Measurements from ENCODE around the gene ARHGAP33. TPM values are rescaled to one million over a fixed set of nuclear protein-coding genes. Genes with fewer than 3 reads are reported as not detected.

The ARHGAP33 gene
- total RNA-seq, 1 experiment from 2014 or later = 27.0 TPM

DNA sequence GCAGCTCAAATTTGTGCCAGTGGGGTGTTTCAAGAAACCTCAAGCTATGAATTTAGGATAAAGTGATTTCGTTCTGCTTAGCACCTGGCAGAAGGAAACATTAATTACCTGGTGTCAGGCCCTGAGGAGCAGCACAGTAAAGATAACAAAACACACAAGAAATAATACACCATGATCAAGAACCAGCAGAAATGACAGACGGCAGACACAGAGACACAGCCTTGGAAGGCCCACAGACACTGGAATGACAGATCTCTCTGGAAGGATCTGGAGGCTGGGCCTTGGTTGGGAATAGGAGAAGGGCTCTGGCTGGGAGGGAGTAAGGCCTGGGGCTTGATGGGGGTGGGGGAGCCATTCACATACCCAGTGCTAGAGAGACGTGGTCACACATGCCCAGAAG is 26.5 kb downstream of the ARHGAP33 start:
- CTCF ChIA-PET = no interaction called here
- H3K27ac Mint-ChIP-seq (ENCODE audit: unreplicated experiment) = no peak overlapping the region
- H3K4me1 Mint-ChIP-seq (ENCODE audit: low read depth, unreplicated experiment) = no peaks in the 10 kb centered on the region
- DNase-seq = no peak
- intact Hi-C loops (cut with micrococcal nuclease; ENCODE audit: unreplicated experiment) = no loop called here
- TF ChIP-seq, protein P1, sequence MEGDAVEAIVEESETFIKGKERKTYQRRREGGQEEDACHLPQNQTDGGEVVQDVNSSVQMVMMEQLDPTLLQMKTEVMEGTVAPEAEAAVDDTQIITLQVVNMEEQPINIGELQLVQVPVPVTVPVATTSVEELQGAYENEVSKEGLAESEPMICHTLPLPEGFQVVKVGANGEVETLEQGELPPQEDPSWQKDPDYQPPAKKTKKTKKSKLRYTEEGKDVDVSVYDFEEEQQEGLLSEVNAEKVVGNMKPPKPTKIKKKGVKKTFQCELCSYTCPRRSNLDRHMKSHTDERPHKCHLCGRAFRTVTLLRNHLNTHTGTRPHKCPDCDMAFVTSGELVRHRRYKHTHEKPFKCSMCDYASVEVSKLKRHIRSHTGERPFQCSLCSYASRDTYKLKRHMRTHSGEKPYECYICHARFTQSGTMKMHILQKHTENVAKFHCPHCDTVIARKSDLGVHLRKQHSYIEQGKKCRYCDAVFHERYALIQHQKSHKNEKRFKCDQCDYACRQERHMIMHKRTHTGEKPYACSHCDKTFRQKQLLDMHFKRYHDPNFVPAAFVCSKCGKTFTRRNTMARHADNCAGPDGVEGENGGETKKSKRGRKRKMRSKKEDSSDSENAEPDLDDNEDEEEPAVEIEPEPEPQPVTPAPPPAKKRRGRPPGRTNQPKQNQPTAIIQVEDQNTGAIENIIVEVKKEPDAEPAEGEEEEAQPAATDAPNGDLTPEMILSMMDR (IDR thresholded peaks at IDR 0.05; ENCODE audit: unreplicated experiment) = no peak
- no peak overlapping the region for H3K4me3 Mint-ChIP-seq (ENCODE audit: low read depth, unreplicated experiment)
- BruUV-seq (replicated peaks) = no TSS peak
- H3K9me3 Mint-ChIP-seq (ENCODE audit: low read depth, unreplicated experiment) = no peaks in the 10 kb centered on the region
- no peaks in the 10 kb centered on the region for H3K36me3 Mint-ChIP-seq (ENCODE audit: insufficient read depth, unreplicated experiment)
- peaks cover 28% of the 10 kb centered on the region for H3K27me3 Mint-ChIP-seq (ENCODE audit: unreplicated experiment)

DNA sequence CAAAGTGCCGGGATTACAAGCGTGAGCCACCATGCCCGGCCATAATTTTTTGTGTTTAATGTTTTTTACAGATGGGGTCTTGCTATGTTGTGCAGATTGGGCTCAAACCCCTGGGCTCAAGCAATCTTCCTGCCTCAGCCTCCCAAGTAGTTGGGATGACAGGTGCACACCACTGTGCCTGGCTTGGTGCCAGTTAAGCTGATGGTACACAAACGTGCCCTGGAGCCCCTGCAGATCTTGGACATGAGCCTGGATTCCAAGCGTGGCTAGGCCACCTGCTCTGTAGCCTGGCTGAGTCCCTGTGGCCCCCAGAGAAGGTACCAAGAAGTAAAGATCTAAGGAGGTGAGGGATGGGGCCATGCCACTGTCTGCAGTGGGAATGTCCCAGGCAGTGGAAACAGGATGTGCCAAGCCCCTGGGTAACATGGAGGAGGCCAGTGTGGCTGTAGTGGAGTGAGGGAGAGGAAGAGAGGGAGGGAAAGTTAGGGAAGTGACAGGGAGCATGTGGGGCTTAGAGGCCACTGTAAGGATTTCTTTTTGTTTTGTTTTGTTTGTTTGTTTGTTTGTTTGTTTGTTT is 30.2 kb downstream of the ARHGAP33 start:
- Mint-ChIP-seq H3K27ac (ENCODE audit: unreplicated experiment) (no peak overlapping the region), H3K4me3 (ENCODE audit: low read depth, unreplicated experiment) (no peak overlapping the region), H3K36me3 (ENCODE audit: insufficient read depth, unreplicated experiment) (no peaks in the 10 kb centered on the region), H3K27me3 (ENCODE audit: unreplicated experiment) (peaks cover 40% of the 10 kb centered on the region), H3K4me1 (ENCODE audit: low read depth, unreplicated experiment) (no peaks in the 10 kb centered on the region), H3K9me3 (ENCODE audit: low read depth, unreplicated experiment) (no peaks in the 10 kb centered on the region)
- DNase-seq = no peak
- intact Hi-C loops (cut with micrococcal nuclease; ENCODE audit: unreplicated experiment) = no loop called here
- CTCF ChIA-PET = interaction anchor here (0.6 kb wide), 2 partner anchors 59 to 161 kb away, joined by 3 read pairs; no protein-coding TSS in a partner anchor
- TF ChIP-seq, protein P1 (IDR thresholded peaks at IDR 0.05; ENCODE audit: unreplicated experiment) = no peak
- BruUV-seq (replicated peaks) = no TSS peak

DNA sequence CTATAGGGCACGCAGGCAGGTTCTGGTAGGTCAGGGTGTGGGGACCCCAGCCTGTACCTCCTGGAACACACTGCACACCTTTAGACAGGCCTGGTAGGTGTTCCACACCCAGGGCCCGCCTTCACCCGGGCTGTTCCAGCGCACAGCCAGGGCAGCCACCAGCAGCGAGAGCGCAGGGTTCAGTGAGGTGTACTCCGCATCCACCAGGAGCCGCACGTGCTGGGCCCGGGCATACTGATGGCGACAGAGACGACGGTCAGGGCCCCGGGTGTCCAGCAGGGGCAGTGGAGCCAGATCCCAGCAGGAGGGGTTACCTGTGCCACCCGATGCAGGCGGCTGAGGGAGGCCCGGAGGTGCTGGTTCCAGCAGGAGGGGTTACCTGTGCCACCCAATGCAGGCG is 31.2 kb downstream of the ARHGAP33 start:
- CTCF ChIA-PET = no interaction called here
- intact Hi-C loops (cut with micrococcal nuclease; ENCODE audit: unreplicated experiment) = no loop called here
- TF ChIP-seq, protein P1 (IDR thresholded peaks at IDR 0.05; ENCODE audit: unreplicated experiment) = peak; percentile 13

DNA sequence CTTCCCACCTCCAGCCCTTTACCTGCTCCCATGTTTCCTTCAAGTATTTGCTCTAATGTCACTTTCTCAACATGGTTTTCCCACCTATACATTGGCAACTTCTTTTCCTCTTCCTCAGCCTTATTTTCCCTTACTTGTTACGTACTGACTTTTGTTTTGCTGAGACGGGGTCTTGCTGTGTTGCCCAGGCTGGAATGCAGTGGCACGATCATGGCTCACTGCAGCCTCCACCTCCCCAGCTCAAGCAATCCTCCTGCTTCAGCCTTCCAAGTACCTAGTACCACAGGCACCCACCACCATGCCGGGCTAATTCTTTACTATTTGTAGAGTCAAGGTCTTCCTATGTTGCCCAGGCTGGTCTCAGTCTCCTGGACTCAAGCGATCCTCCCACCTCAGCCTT is 32.3 kb downstream of the ARHGAP33 start:
- intact Hi-C loops (cut with micrococcal nuclease; ENCODE audit: unreplicated experiment) = no loop called here
- no peak overlapping the region for H3K27ac Mint-ChIP-seq (ENCODE audit: unreplicated experiment)
- no peak overlapping the region for H3K4me3 Mint-ChIP-seq (ENCODE audit: low read depth, unreplicated experiment)
- TF ChIP-seq, protein P1 (IDR thresholded peaks at IDR 0.05; ENCODE audit: unreplicated experiment) = no peak
- H3K27me3 Mint-ChIP-seq (ENCODE audit: unreplicated experiment) = peaks cover 57% of the 10 kb centered on the region
- DNase-seq = no peak
- BruUV-seq (replicated peaks) = no TSS peak
- CTCF ChIA-PET = no interaction called here
- H3K4me1 Mint-ChIP-seq (ENCODE audit: low read depth, unreplicated experiment) = peaks cover 11% of the 10 kb centered on the region
- H3K9me3 Mint-ChIP-seq (ENCODE audit: low read depth, unreplicated experiment) = no peaks in the 10 kb centered on the region
- H3K36me3 Mint-ChIP-seq (ENCODE audit: insufficient read depth, unreplicated experiment) = no peaks in the 10 kb centered on the region

More for the DNA sequence above, 31.2 kb downstream of the ARHGAP33 start:
- no peak for DNase-seq
- Mint-ChIP-seq H3K9me3 (ENCODE audit: low read depth, unreplicated experiment) (no peaks in the 10 kb centered on the region), H3K27me3 (ENCODE audit: unreplicated experiment) (peaks cover 50% of the 10 kb centered on the region), H3K36me3 (ENCODE audit: insufficient read depth, unreplicated experiment) (no peaks in the 10 kb centered on the region), H3K4me3 (ENCODE audit: low read depth, unreplicated experiment) (no peak overlapping the region), H3K4me1 (ENCODE audit: low read depth, unreplicated experiment) (peaks cover under 1% of the 10 kb centered on the region), H3K27ac (ENCODE audit: unreplicated experiment) (no peak overlapping the region)
- BruUV-seq (replicated peaks) = no TSS peak
